Activated gamma-delta T cell treated with anti-CD3 and anti-CD28 coated beads, Interleukin-2, amount 50 U/mL, for 16 hours (primary cell): ENCODE measurements around the gene CDK17.
A peak's percentile ranks its signal among the peaks of the same experiment; 100 is the strongest.
"Not testable (repeated sequence)": the region's sequence is repeated elsewhere in the genome, so short reads cannot be mapped to it uniquely, and the experiment has no call there.

Experiments
- DNase-seq: peaks from one replicate; pipeline ENCODE4 v3.0.0-alpha.2; 2020; ENCODE audit warnings: low read depth

CDK17 gene

DNA sequence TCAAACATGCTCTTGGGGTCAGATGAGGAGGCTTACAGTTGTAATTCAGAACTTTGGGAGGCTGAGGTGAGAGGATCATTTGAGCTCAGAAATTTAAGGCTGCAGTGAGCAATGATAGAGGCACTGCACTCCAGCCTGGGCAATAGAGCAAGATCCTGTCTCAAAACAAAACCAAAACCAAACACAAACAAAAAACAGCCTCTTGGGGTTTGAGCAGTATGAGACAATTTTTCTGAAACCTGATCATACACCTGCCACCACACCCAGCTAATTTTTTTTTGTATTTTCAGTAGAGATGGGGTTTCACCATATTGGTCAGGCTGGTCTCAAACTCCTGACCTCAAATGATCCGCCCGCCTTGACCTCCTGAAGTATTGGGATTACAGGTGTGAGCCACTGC, 17.4 kb upstream of the CDK17 start:
- DNase-seq: not testable (repeated sequence)

DNA sequence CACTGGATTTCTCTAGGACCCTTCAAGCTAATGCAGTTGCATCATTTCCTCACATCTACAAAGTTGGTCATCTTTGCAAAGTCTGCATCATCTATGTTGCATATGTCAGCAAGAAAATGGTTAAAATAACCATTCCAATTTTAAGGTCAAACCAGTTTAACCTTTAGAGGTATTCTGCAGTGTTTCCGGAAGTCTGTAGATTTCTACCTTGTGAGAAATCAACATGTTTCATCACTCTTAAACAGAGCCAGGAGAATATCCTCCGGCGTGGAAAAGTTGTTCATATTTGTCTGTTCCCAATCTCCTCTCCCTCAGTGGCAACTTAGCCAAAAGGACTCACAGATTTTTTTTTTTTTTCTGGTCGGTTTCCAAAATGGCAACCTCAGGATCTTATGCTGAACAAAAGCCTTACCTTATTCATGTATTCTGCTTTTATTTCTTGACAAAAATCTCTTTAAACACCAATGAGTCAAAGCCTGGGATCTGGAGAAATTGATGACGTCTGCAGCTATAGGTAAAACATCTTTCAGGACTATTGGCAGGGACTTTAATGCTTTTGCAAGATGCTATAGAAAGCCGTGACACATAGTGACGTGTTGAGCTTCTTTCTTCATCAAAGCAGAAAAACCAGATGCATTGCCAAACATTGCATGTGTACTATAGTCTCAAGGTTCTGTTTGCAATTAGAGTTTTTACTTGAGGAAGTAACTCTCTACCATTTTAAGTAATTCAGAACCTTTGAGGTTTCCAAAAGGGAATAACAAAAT, 16.0 kb upstream of the CDK17 start:
- DNase-seq: no peak

DNA sequence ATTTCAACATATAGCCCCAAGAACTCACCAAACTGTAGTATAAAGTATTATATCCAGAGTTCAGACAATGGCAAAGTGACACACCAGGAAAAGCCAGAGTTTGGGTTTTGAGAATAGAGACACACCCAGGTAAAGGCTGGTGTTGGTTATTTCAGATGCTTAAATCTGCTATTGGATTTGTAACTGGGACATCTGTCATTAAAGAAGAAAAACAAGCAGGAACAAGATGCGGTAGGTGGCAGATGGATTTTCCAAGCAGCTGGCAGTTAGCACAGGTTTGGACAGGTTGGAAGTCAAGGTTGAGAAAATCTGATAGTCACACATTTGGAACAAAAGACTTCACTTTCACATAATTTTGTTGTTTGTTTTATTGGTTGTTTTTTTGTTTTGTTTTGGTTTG, 14.4 kb upstream of the CDK17 start:
- DNase-seq: no peak

DNA sequence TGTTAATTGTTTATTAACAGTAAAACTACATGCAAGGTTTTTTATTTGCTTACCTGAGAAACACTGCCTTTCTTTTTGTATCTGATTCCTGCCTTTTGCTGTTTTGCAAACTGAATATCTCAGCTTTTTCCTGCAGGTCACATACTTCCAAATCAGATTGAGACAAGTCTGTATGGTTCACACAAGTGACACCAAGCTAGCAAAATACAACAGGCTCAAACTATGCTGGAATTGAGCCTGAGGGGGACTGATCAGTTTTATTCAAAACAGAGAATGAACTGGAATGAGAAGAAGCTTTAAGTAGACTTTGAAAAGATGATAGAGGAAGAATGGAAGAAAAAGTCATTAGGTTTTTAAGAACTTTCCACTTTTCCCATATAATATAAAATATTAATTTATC, 12.2 kb upstream of the CDK17 start:
- DNase-seq: no peak

DNA sequence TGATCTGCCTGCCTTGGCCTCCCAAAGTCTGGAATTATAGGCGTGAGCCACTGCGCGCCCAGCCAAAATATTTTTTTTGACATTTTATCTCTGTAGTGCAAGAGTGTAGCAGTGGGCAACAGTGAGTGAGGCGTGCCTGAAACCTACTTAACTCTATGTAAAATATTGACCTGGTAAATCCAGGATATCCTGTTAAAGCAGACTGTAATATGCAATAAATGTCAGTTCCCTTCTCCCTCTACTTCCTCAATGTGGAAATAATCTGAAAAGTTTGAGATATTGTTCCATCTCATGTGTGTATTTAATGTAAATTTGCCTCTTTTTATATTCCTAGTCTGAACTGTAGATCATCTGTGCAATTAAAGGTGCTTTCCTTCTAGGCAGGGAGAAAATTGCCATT, 9.5 kb upstream of the CDK17 start:
- no peak for DNase-seq

DNA sequence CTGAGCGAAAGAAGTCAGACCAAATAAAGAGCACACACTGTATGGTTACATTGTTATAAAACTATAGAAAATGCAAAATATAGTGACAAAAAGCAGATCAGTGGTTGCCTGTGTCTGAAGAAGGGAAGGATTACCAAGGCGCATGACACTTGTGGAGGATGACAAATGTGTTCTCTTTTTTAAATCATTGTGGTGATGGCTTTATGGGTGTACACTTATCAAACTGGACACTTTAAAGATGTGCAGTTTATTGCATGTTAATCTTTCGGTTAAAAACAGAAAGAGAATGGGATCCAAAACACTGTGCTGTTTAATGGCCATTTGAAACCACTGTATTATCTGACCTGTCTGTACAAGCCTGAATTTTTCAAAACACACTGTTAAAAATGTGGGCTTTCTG, 8.8 kb upstream of the CDK17 start:
- DNase-seq: no peak

DNA sequence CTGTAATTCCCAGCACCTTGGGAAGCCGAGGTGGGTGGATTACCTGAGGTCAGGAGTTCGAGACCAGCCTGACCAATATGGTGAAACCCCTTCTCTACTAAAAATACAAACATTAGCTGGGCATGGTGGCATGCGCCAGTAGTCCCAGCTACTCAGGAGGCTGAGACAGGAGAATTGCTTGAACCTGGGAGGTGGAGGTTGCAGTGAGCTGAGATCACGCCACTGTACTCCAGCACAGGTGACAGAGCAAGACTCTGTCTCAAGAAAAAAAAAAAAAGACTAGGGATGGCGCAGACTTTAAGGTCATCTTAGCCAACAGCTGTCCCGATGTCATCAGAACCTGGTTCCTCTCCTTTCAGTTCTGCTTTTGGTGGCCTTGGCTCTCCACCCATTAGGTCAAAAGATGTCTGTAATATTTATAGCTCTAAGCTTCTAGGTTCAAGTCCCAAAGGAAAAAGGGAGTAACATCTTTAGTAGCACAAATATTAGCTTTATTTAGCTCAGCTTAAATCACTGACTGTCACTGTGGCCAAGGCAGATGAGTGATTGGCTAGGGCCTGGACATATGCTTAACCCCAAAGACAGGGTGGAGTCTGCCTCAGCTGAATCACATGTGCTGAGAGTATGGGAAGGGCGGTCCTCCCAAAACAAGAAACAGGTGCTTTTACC, 7.3 kb upstream of the CDK17 start:
- DNase-seq: not testable (repeated sequence)

DNA sequence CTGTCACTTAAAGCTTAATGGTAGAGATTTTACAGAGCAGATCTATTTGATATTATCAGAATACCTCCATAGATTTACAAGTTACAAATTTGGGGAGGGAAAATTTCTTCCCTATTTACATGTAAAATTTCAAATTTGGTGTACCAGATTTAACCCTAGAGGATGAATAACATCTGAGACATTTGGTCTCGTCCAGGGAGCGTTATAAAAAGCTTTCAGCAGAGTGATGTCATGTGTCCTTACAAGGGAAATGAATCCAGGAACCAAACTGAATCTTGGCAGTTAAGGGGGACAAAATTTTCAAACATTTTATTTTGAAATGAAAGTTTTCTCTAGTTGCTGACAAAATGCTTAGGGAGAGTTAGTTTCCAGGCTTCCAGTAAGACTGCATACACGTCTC, 4.5 kb upstream of the CDK17 start:
- no peak for DNase-seq

DNA sequence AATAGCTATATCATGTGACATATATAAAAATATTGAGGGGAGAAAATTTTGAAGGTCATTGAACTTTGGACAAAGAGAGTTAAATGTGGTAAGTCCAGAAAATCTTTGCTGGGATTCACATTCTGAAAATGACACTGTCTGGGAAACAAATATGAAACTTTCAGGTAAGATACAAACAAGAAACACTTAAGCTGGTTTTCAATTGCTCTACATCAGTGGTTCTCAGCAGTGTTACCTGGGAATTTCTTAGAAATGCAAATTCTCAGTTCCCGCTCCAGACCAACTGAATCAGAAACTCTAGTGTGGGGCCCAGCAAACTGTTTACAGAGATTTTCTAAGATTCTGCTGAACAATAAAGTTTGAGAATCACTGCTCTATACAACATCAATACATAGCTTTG, 3.6 kb upstream of the CDK17 start:
- DNase-seq: no peak

DNA sequence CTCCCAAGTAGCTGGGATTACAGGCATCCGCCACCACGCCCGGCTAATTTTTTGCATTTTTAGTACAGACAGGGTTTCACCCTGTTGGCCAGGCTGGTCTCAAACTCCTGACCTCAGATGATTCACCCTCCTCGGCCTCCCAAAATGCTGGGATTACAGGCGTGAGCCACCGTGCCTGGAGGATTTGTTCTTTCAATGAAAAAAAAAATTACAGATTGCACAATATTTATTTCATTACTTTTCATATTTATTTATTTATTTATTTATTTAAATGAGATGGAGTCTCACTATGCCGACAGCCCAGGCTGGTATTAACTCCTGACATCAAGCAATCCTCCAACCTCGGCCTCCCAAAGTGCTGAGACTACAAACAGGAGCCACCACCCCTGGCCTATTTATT, 2.3 kb upstream of the CDK17 start:
- not testable (repeated sequence) for DNase-seq

DNA sequence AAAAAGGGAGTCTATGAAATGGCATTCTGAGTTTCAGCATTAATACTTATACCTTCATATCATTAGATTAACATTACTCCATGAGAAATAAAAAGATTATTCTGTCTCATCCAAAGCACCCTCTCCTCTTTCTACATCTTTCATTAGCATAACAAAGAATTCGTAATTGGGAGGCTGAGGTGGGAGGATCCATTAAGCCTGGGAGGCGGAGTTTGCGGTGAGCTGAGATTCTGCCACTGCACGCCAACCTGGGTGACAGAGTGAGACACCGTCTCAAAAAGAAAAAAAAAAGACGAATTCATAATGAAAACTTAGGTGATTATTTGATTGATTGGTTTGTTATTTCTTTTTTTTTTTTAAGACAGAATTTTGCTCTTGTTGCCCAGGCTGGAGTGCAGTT, 1.8 kb upstream of the CDK17 start:
- no peak for DNase-seq

DNA sequence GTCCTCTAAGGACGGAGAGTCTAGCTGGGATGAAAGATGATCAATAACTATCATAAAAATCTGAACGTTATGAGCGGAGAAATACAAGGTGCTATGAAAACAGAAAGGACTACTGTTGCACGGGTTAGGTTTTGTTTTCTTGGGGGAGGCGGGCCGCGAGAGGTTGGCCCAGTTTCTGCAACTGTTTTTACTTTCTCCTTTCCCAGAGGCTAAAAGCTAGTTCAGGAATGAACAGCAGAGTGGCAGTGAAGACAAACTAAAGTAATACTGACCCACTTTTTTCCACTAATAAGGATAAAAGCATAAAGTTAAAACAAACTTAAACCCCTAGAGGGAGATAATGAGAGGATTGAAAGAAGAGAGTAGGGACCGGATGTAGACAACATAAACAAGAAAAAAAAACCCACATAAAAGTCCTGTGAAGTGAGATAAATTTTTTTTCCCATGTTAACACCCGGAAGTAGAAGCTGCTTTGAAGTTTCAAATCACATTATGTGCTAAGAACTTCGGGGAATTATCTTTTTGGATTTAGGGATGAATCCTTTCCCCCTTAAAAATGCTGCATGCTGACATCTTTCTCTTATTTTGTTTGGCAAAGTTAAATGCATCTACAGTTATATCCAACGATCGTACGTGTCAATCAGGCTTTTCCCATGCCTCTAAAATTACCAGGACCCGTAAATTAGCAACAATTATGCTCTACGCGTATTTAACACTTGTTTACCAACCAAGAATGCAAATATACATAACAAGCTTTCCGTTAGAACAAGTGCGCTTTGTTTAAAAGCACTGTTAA, 1.0 kb upstream of the CDK17 start:
- no peak for DNase-seq

DNA sequence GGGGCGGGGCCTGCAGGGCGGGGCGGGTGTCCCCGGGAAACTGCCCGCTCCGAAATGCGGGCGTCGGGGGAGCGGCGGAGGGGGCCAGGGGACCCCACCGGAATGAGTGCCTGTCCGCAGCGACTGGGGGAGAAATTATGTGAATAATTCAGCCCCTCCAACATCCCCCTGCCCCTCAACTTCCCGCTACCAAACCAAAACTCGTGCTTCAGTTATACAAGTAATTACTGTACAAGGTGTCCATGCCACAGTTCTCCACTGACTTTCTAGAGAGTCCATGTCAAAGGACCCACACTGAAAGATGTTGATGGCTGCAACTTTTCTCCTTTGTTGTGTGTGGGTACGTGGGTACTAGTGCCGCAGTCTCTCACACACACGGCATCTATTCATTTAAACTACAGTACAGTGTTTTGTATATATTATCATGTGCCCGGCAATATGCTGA, 414 bp upstream of the CDK17 start:
- no peak for DNase-seq

DNA sequence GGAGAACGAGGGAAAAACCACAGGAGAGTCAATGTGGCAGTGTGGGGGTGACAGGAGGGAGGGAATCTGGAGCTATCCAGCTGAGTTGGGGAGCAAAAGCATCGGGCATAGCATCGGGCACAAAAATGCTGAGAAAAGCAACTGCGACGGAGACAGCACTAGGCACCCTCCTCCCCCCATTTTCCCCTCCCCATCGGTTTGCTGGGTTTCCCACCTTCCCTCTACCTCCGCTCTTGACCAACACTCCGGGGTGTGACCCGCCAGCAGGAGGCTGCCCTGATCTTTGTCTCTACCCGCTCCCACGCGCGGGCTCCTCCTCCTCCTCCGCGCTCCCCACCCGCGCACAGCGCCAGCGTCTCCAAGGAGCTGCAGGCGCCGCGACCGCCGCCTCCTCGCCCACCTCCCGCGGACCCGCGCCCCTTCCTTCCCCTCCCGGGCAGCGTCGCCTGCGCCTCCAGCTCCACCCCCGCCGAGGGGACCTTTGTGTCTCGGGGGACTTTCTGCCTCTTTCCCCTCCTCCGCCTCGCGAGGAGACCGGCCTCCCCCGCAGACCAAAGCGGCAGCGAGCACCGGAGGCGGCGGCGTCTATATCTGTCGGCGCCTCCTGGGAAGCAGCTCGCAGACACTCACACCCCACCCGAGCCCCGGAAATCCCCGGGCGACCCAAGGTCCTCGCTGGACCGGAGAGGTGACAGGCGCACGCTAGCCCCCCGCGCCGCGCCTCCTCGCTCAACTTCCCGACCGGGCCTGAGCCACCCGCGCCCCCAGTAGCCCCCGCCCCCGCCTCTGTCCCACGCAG, 920 bp downstream of the CDK17 start:
- DNase-seq: peak; percentile 75

DNA sequence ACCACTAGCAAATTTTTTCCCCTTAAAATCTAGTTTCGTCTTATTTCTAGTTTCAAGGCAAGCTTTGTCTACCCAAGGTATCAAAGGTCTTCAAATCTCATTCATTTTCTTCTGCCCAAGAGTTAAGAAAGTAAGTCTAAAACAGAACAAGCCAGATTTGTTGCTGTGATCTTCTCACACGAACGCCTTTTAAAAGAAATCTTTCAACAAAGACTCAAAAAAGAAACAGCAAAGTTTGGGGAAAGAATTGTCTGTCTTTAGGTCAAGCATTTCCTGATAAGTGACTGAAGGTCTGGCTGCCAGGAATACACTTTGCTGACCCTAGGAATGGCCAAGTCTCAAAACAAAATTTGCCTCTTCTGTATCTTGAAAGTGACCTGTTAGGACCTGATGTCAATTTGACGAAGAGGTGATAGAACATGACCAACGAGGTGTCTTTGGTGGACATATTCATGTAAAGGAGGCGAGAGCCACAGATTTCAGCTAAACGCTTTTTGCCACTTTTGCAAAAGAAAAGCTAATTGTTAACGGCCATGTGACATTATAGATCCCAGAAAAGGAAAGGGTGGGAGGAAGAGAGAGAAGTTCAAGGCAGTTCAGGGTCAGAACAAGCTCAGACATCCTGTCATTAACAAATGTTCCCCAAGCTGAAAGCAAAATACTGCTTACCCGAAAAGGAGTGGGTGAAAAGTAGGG, 1.7 kb downstream of the CDK17 start:
- no peak for DNase-seq

DNA sequence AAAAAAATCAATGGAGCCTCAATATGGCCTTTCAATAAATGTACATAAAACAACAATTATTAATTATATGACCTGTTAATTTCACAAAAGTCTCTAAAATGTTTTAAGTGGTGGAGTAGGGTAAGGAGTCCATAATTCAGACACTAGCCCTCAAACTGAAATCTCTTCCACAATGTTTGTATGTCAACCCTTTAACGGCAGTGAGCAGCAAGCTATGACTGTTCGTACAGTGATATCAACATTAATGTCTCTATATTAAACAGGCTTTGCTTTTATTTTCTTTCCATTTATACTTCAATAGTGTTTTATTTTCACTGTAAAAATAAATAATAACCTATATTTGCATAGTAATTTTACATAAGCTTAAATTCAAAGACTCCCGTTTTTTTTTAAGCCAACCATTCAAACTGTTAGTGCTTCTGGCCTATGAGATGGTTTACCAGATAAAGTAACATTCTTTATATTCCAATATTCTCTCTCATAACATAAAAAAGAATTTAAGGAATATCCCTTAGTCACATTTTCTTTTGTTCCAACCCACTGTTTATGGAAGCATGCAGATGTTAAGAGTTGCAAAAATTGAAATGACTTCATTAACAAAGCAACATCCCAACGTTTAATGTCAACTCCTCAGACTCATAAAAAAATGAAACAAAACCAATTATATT, 2.3 kb downstream of the CDK17 start:
- no peak for DNase-seq

DNA sequence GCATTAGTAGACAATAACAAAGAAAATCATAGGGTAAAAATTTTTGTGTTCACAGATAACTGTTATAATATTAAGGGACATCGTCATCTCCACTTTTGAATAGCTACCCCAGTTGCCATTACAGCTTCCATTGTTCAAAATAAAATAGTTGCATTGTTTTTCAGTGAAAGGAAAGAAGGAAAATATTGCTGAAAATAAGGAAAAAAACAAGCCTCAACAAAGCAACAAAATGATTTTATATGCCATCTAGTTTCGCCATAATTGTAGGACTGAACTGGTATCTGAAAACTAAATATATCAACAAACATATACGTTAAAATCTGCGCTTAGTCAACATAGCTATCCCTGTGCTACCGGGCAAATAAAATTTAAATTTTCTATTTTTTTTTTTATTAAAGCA, 3.3 kb downstream of the CDK17 start:
- no peak for DNase-seq

DNA sequence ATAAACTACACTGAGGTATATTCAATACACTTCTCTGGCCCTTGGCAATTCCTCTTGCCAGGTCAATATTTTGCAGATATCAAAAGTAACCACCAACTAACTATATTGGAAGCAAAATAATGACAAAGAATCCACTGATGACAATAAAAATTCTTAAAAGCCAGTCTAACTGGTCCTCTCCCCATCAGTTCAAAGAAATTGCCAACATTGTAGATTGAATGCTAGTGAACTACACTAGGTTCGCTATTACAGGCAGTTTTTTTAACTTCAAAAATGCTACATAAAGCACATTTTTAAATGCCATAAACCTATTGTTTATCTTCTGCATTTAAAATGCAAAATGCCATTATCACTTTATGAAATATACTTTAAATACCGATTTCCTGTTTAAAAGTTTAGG, 4.0 kb downstream of the CDK17 start:
- DNase-seq: no peak

DNA sequence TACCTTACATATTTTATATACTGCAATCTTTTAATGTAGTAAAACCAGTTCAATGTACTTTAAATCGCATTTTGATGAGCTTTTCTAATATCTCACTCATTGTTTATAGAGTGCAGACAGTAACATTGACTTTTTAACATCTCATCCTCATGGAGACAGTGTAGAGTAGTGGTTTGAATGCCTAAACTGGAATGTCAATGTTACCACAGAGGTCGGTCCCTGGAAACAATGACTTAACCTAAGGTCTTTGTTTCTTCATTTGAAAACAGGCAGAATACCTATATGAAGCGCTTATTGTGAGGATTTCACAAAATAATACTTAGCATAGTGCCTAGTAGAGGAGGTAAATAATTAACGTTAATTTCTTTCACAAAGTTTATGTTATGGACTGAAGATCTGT, 5.0 kb downstream of the CDK17 start:
- DNase-seq: no peak

DNA sequence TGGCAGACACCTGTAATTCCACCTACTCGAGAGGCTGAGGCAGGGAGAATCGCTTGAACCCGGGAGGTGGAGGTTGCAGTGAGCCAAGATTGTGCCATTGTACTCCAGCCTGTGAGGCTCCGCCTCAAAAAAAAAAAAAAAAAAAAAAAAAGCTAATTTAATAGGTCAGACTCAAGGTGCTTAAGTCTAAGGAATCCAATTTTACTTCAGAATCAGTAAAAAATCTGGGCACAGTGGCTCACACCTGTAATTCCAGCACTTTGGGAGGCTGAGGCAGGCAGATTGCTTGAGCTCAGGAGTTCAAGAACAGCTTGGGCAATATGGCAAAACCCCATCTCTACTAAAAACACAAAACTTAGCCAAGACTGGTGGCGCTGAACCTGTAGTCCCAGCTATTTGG, 7.0 kb downstream of the CDK17 start:
- DNase-seq: not testable (repeated sequence)

DNA sequence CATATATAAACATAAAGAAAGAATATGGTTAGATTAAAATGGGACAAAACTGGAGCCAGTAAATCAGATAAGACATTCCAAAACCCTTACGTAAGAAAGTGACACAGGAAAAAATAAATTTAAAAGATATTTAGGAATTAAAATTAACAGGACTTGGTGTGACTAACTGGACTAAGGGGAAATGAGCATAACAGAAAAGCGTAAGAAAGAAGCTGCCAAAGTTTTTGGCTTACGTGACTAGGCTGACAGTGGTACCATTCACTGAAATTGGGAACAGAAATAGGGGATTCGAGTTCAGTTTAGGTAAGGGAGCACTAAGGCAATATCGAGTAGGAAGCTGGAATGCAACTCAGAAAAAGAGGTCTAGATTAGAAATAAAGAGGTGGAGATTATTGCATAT, 7.8 kb downstream of the CDK17 start:
- no peak for DNase-seq
